Measurements from ENCODE around the gene RABGAP1L.

RABGAP1L gene

GRCh38 chr1:174912264-174912663 lies 752.9 kb downstream of the RABGAP1L start:
- no peak for DNase-seq (ENCODE audit: low read depth in 2 of 2, low spot score in 1 of 2)

DNA sequence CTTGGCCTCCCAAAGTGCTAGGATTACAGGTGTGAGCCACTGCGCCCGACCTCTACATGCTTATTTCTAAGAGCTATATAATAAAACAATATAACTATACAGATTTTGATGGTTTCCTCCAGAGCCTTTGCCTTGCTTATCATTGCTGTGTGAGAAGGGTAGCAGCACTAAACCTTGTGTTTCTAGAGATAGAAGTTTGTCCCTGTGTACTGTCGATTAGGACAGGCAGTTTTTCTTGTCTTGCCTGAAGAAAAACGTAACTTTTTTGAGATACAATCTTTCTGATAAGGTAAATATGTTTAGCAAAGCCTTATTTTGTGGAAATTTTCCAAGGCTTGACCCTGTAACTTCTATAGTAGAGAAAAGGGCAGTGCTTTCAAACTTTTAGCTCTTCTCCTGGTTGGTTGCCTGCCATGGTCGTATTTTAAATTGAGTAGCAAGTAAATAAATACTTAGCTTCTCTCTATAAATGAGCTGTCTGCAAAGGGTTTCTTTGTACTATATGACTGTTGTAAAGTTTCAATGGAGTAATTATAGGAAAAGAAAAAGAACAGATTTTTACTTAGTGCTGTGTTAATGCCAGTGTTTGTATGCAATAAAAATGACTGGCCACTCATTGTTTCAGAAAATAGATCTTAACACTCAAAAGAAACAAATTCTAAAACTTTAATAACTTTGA lies 754.0 kb downstream of the RABGAP1L start:
- DNase-seq (ENCODE audit: low read depth in 2 of 2, low spot score in 1 of 2), result no peak

DNA sequence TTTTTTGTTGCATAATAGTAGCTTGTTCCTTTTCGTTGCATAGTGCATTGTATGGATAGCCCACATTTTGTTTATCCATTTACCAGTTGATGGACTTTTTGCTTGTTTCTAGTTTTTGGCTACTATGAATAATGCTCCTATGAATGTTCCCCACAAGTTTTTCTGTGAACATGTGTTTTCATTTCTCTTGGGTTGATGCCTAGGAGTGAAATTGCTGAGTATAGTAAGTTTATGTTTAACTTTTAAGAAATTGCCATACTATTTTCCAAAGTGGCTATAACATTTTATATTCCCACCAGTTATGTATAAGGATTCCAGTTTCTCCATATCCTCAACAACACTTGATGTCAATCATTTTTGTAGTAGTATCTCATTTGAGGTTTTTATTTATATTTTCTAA lies 755.7 kb downstream of the RABGAP1L start:
- no peak for DNase-seq (ENCODE audit: low read depth in 2 of 2, low spot score in 1 of 2)

- no peak for DNase-seq (ENCODE audit: low read depth in 2 of 2, low spot score in 1 of 2)
Measured at GRCh38 chr1:174916846-174917245, 757.5 kb downstream of the RABGAP1L start.

DNA sequence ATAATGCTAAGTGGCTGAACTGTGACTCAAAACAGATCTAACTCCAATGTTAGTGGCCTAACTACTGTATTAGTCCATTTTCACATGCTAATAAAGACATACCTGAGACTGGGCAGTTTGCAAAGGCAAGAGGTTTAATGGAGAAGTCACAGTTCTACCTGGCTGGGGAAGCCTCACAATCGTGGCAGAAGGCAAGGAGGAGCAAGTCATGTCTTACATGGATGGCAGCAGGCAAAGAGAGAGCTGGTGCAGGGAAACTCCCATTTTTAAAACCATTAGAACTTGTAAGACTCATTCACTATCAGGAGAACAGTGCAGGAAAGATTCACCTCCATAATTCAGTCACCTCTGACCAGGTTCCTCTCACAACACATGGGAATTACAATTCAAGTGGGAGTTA lies 760.8 kb downstream of the RABGAP1L start:
- DNase-seq (ENCODE audit: low read depth in 2 of 2, low spot score in 1 of 2), result no peak

GRCh38 chr1:174922121-174922520 lies 762.8 kb downstream of the RABGAP1L start:
- no peak for DNase-seq (ENCODE audit: low read depth in 2 of 2, low spot score in 1 of 2)

DNA sequence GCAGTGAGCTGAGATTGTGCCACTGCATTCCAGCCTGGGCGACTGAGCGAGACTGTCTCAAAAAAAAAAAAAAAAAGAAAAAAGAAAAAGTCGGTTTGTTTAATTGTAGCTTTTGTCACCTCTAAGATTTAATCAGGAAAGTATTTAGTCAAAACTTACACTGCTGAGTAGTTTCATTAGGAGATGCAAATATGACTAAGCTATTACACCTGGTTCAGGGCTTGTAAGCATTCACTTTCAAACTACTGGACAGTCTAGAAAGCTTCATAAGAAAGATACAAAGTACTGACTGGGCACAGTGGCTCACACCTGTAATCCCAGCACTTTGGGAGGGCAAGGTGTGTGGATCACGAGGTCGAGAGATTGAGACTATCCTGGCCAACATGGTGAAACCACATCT lies 764.5 kb downstream of the RABGAP1L start:
- DNase-seq (ENCODE audit: low read depth in 2 of 2, low spot score in 1 of 2), result no peak

- no peak for DNase-seq (ENCODE audit: low read depth in 2 of 2, low spot score in 1 of 2)
Measured at GRCh38 chr1:174928541-174928940, 769.2 kb downstream of the RABGAP1L start.

GRCh38 chr1:174931214-174931613 lies 771.9 kb downstream of the RABGAP1L start:
- no peak for DNase-seq (ENCODE audit: low read depth in 2 of 2, low spot score in 1 of 2)

- no peak for DNase-seq (ENCODE audit: low read depth in 2 of 2, low spot score in 1 of 2)
Measured at GRCh38 chr1:174932587-174932986, 773.3 kb downstream of the RABGAP1L start.

- no peak for DNase-seq (ENCODE audit: low read depth in 2 of 2, low spot score in 1 of 2)
Measured at GRCh38 chr1:174935961-174936727, 776.8 kb downstream of the RABGAP1L start.

GRCh38 chr1:174938281-174939007 lies 779.1 kb downstream of the RABGAP1L start:
- DNase-seq (ENCODE audit: low read depth in 2 of 2, low spot score in 1 of 2), result no peak

DNA sequence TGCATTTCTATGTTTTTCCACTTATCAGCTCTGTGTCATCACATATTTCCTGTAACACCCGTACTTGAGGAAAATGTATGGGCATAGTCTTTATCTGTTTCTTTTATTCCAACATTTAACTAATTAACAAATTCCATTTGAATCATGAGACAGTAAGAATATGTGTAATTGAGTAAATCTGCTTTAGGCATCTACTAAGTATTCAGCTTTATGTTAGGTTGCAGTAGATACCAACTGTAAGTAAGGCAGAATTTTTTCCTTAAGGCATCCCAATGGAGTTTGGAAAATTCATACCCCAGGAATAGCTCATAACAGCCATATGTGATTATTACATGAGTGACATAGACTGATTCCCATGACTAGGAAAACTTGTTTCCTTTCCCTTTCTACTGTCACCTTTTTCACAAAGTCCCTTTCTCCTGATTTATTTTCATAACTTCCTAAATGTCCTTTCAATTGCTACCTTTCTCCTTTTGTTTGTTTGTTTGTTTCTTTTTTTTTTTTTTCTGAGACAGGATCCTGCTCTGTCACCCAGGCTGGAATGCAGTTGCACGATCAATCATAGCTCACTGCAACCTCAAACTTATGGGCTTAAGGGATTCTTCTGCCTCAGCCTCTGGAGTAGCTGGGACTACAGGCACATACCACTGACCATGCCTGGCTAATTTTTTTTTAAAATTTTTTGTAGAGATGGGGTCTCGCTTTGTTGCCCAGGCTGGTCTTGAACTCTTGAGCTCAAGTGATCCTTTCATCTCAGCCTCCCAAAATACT lies 780.6 kb downstream of the RABGAP1L start:
- DNase-seq (ENCODE audit: low read depth in 2 of 2, low spot score in 1 of 2), result no peak

GRCh38 chr1:174940646-174941175 lies 781.4 kb downstream of the RABGAP1L start:
- DNase-seq (ENCODE audit: low read depth in 2 of 2, low spot score in 1 of 2), result no peak

GRCh38 chr1:174942547-174943255 lies 783.4 kb downstream of the RABGAP1L start:
- DNase-seq (ENCODE audit: low read depth in 2 of 2, low spot score in 1 of 2), result no peak

DNA sequence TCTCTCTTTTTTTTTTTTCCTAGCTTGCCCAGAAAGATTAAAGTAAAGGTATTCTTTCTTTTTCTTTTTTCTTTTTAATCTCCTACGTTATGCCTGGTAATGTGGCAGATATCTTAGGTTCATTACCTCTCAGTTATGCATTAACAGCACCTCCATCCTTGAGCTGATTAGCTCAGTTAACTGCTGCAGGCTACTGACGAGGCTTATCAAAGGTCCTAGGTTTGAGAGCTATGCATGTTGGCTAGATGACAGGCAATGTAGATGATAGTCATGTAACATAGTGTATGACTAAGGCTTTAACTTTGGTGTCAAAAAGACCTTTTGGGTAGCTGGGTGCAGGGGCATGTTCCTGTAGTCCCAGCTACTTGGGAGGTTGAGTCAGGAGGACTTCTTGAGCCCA lies 786.7 kb downstream of the RABGAP1L start:
- DNase-seq (ENCODE audit: low read depth in 2 of 2, low spot score in 1 of 2), result no peak

DNA sequence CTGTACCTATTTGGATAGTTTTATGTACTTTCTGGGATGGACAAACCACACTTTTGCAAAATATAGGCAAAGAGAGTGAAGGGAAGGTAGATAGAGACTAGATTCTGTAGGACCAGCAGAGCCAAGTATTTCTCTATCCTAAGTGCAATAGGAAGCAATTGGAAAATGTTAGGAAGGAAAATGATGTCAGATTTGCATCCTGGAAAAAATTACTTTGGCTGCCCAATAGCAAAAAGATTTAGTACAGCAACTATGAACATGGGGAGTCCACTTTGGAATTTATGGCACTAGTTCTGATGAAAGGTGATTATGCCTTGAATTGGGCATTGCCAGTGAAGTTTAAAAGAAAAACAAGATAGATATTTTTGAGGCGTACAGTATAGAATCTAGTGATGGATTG lies 789.7 kb downstream of the RABGAP1L start:
- no peak for DNase-seq (ENCODE audit: low read depth in 2 of 2, low spot score in 1 of 2)

- no peak for DNase-seq (ENCODE audit: low read depth in 2 of 2, low spot score in 1 of 2)
Measured at GRCh38 chr1:174949645-174950044, 790.3 kb downstream of the RABGAP1L start.

- DNase-seq (ENCODE audit: low read depth in 2 of 2, low spot score in 1 of 2), result no peak
Measured at GRCh38 chr1:174953285-174954072, 794.2 kb downstream of the RABGAP1L start.

- no peak for DNase-seq (ENCODE audit: low read depth in 2 of 2, low spot score in 1 of 2)
Measured at GRCh38 chr1:174954073-174954460, 794.7 kb downstream of the RABGAP1L start.

All from stimulated activated CD8-positive, alpha-beta memory T cell treated with anti-CD3 and anti-CD28 coated beads, Interleukin-4, amount 100 ng/mL, for 1 hour (primary cell).